Measurements from ENCODE around the gene ZNF155. TPM values are rescaled to one million over a fixed set of nuclear protein-coding genes. Genes with fewer than 3 reads are reported as not detected.

ZNF155 gene
- total and polyA plus RNA-seq, 10 of the 15 experiments (the other 5 are each of a cell fraction or from before 2014, with no cell fraction given), result 2.4 to 12.2 (median 5.6) TPM

DNA sequence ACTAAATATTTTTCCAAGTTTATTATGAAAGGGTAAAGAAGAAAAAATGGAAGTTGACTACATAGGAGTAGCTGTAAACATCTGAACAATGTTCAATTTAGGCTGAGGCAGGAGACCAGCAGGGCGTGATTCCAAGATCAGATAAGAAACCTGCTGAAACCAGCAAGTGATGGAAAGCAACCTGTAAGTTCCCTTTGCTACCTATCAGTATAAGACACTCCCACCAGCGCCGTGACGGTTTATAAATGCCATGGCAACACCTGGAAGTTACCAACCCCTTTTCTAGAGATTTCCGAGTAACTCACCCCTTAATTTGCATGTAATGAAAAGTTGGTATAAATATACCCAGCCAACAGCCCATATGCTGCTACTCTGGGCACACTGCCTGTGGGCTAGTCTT lies 47.8 kb upstream of the ZNF155 start:
- intact Hi-C loops (cut with micrococcal nuclease; ENCODE audit: unreplicated experiment) (loop anchor here (1.0 to 10.0 kb wide), 2 partner anchors 15 to 159 kb away; partner anchors contain the start of genes ZNF221 and ZNF224), in situ Hi-C loops (cut with MboI) (no loop called here)
- Histone ChIP-seq H3K27ac (ENCODE audit: control insufficient read depth, insufficient read depth) (no peak overlapping the region), H3K4me2 (ENCODE audit: control insufficient read depth, insufficient read depth) (no peak overlapping the region), H2AFZ (ENCODE audit: control insufficient read depth, low read depth, low read length) (no peak overlapping the region), H3K4me3 (no peak overlapping the region), H4K20me1 (ENCODE audit: control insufficient read depth, insufficient read depth) (no peaks in the 10 kb centered on the region), H3K79me2 (ENCODE audit: control insufficient read depth, insufficient read depth, low read length) (peaks cover 9% of the 10 kb centered on the region), H3K9me3 (replicated peaks; ENCODE audit: control insufficient read depth, insufficient read depth, low read length) (peaks cover 4% of the 10 kb centered on the region; the same call in 1 of the 3 replicates), H3K4me1 (ENCODE audit: control insufficient read depth, insufficient read depth, low read length) (no peaks in the 10 kb centered on the region), H3K27me3 (replicated peaks in 1 of 2; ENCODE audit: control insufficient read depth in 2 of 2, insufficient read depth in 2 of 2, low read length in 1 of 2) (no peaks in the 10 kb centered on the region), H3K9ac (ENCODE audit: control insufficient read depth, insufficient read depth, low read length) (no peak overlapping the region), H3K36me3 (ENCODE audit: control insufficient read depth in 2 of 2, insufficient read depth in 2 of 2, low read length in 1 of 2) (peaks cover 0 to 4% of the 10 kb centered on the region in 2 experiments; a peak in 1 of 4 replicates)
- CTCF ChIA-PET, result interaction anchor here (1.0 to 2.3 kb wide), 5 partner anchors 15 to 137 kb away, joined by 3 to 14 read pairs (median 7); partner anchors contain the start of gene ZNF221
- DNase-seq (ENCODE audit: low read depth, low spot score) (no peak), ATAC-seq (no peak), FAIRE-seq (no peak)
- no TSS peak for BruUV-seq (replicated peaks)
- RAD21 ChIA-PET (ENCODE audit: unreplicated experiment), result interaction anchor here (1.2 to 1.5 kb wide), 2 partner anchors 159 to 276 kb away, joined by 3 read pairs; partner anchors contain the start of gene ZNF227
- POLR2A ChIA-PET, result interaction anchor here (1.2 to 2.9 kb wide), 2 partner anchors 15 to 67 kb away, joined by 4 to 16 read pairs; partner anchors contain the start of gene ZNF221
- SMC1A ChIA-PET (ENCODE audit: uncharacterized antibody, unreplicated experiment), result interaction anchor here (0.6 to 1.6 kb wide), 6 partner anchors 12 to 268 kb away, joined by 3 to 12 read pairs (median 4); partner anchors contain the start of genes ZNF155 and ZNF221
- 51% methylated on average over 5 of the region's 5 CpGs for WGBS (ENCODE audit: insufficient coverage, insufficient replicate concordance, low lambda C conversion rate, missing lambda C conversion rate)
- TF ChIP-seq PML (IDR thresholded peaks at IDR 0.05; ENCODE audit: low read length), result no peak
- no peak for TF ChIP-seq EGR1 (IDR thresholded peaks at IDR 0.05; ENCODE audit: borderline replicate concordance in 1 of 2, low read depth in 2 of 2, low read length in 2 of 2)
- TF ChIP-seq, protein P1, sequence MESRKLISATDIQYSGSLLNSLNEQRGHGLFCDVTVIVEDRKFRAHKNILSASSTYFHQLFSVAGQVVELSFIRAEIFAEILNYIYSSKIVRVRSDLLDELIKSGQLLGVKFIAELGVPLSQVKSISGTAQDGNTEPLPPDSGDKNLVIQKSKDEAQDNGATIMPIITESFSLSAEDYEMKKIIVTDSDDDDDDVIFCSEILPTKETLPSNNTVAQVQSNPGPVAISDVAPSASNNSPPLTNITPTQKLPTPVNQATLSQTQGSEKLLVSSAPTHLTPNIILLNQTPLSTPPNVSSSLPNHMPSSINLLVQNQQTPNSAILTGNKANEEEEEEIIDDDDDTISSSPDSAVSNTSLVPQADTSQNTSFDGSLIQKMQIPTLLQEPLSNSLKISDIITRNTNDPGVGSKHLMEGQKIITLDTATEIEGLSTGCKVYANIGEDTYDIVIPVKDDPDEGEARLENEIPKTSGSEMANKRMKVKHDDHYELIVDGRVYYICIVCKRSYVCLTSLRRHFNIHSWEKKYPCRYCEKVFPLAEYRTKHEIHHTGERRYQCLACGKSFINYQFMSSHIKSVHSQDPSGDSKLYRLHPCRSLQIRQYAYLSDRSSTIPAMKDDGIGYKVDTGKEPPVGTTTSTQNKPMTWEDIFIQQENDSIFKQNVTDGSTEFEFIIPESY (IDR thresholded peaks at IDR 0.05), result no peak
- TF ChIP-seq NFYB (IDR thresholded peaks at IDR 0.05; ENCODE audit: insufficient read depth, low read depth, low read length), result no peak
- TF ChIP-seq SPI1 (IDR thresholded peaks at IDR 0.05; ENCODE audit: borderline replicate concordance, insufficient read depth, low read depth, low read length), result no peak
- TF ChIP-seq LARP7 (IDR thresholded peaks at IDR 0.05), result no peak
- no peak for TF ChIP-seq E4F1 (IDR thresholded peaks at IDR 0.05; ENCODE audit: borderline replicate concordance, partially characterized antibody)
- TF ChIP-seq TCF3 (IDR thresholded peaks at IDR 0.05; ENCODE audit: borderline replicate concordance, insufficient read depth, low read depth, low read length), result no peak
- TF ChIP-seq ESRRA (IDR thresholded peaks at IDR 0.05; ENCODE audit: low read length), result no peak
- no peak for TF ChIP-seq ATF2 (IDR thresholded peaks at IDR 0.05; ENCODE audit: low read length)
- no peak for TF ChIP-seq ZNF622 (IDR thresholded peaks at IDR 0.05)
- no peak for TF ChIP-seq TCF12 (IDR thresholded peaks at IDR 0.05; ENCODE audit: low read depth, low read length)
- no peak for TF ChIP-seq MYC (IDR thresholded peaks at IDR 0.05; ENCODE audit: insufficient read depth, insufficient read length, insufficient replicate concordance, low read length, severe bottlenecking)
- TF ChIP-seq SKIL (IDR thresholded peaks at IDR 0.05; ENCODE audit: low read depth, poor library complexity, severe bottlenecking), result no peak
- no peak for TF ChIP-seq ASH2L (IDR thresholded peaks at IDR 0.05; ENCODE audit: borderline replicate concordance, low read depth)
- TF ChIP-seq HCFC1 (IDR thresholded peaks at IDR 0.05; ENCODE audit: low read length), result no peak
